ENCODE data around the gene SPRR5.

The SPRR5 gene

DNA sequence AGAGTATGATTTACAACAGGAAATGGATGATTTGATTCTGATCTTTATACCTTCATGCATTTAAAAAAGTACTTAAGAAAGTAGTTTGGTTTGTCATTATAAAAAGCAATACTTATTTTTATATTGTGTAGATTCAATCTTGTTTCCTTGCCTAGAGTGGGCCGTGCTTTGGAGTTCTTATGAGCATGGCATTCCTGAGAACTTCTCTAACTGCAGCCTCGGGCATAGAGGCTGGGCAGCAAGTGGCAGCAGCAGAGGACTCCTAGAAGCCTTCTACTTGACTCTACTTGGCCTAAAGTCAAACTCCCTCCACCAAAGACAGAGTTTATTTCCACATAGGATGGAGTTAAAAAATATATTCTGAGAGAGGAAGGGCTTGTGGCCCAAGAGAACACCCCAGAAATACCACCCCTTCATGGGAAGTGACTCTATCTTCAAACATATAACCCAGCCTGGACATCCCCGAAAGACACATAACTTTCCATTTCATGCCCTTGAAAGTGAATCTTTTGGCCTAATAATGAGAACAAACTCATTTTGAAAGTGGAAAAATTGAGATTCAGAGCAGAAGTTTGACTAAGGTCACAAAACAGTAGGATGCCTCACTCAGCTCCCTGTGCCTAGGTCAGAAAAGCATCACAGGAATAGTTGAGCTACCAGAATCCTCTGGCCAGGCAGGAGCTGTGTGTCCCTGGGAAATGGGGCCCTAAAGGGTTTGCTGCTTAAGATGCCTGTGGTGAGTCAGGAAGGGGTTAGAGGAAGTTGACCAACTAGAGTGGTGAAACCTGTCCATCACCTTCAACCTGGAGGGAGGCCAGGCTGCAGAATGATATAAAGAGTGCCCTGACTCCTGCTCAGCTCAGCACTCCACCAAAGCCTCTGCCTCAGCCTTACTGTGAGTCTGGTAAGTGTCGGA, 39.1 kb upstream of the SPRR5 start, which contains the start of gene IVL:
Gene IVL (plus strand): TSS at position 861 of the 916 bp plus-strand sequence. CDS start 1,252 bp downstream, outside the sequence.
- H3K27ac ChIP-seq, result no peak within 1 kb of the TSS
- TF ChIP-seq, protein P1, sequence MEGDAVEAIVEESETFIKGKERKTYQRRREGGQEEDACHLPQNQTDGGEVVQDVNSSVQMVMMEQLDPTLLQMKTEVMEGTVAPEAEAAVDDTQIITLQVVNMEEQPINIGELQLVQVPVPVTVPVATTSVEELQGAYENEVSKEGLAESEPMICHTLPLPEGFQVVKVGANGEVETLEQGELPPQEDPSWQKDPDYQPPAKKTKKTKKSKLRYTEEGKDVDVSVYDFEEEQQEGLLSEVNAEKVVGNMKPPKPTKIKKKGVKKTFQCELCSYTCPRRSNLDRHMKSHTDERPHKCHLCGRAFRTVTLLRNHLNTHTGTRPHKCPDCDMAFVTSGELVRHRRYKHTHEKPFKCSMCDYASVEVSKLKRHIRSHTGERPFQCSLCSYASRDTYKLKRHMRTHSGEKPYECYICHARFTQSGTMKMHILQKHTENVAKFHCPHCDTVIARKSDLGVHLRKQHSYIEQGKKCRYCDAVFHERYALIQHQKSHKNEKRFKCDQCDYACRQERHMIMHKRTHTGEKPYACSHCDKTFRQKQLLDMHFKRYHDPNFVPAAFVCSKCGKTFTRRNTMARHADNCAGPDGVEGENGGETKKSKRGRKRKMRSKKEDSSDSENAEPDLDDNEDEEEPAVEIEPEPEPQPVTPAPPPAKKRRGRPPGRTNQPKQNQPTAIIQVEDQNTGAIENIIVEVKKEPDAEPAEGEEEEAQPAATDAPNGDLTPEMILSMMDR (conservative IDR thresholded peaks at IDR 0.05), result no peak
- TF ChIP-seq ZFX (IDR thresholded peaks at IDR 0.05), result no peak

DNA sequence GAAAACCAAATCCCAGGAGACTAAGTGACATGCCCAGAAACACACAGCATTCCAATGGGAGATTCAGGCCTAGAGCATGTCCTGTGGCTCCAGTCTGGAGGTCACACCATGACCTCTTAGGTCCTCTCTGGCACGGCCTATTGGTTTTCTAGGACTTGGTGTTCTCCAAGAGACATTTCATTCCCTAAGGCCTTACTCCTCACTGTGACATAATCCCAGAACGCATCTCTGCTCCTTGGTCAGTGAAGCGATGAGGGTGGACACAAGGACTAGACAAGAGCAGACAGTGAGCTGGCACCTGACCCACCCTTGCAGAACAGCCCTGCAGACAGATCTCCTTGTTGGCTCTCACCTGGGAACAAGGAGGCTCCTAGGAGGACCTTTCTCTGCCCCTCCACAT, 37.8 kb upstream of the SPRR5 start:
- no peak overlapping the region for H3K27ac ChIP-seq
- TF ChIP-seq ZFX (IDR thresholded peaks at IDR 0.05), result no peak
- TF ChIP-seq, protein P1 (conservative IDR thresholded peaks at IDR 0.05), result no peak

DNA sequence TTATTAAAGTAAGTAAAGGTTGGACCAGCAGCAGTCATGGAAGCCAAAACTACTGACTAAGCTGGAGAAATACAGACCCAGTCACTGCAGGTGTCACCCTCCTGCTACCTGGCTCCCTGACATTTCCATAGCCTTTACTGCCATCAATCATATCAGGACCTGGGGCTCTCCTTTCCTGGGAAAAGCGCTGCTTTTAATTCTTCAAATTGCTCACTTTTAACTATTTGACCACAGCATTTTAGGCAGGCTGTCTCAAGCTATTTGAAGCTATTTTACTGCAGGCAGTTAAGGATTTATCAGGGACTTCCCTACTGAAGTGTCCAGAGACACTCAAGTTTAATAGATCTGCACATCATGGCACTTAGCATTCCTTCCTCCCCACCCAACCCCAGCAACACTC, 34.5 kb upstream of the SPRR5 start:
- no peak for TF ChIP-seq ZFX (IDR thresholded peaks at IDR 0.05)
- TF ChIP-seq, protein P1 (conservative IDR thresholded peaks at IDR 0.05), result no peak
- no peak overlapping the region for H3K27ac ChIP-seq

DNA sequence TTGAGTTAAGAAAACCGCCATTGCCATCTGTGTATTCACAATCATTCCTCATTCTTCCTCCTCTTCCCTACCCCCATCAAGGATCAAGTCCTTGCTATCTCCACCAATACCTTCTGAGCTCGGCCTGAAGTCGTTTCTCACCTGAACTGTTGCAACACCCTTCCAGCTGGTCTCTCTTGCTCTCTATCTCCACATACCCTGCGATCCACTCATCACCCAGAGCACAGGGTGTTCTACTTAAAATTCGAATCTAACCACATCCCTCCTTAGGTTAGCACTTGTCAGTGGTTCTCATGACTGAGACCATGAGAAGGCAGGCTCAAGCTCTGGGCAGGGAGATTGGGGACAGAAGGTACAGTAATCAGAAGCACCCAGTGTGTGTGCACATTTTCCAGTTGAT, 34.1 kb upstream of the SPRR5 start:
- TF ChIP-seq ZFX (IDR thresholded peaks at IDR 0.05), result no peak
- TF ChIP-seq, protein P1 (conservative IDR thresholded peaks at IDR 0.05), result no peak
- no peak overlapping the region for H3K27ac ChIP-seq

DNA sequence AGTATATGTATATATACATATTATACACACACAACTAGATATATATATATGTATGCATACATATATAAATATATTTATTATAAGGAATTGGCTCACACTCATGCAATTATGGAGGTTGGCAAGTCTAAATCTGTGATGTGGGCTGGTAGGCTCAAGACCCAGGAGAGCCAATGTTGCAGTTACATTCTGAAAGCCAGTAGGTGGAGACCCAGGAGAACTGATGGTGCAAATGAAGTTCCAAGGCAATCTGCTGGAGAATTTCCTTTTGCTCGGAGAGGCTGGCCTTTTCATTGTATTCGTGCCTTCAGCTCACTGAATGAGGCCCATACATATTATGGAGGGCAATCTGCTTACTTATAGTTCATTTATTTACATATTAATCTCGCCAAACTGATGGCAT, 29.2 kb upstream of the SPRR5 start:
- H3K27ac ChIP-seq, result no peak overlapping the region
- TF ChIP-seq ZFX (IDR thresholded peaks at IDR 0.05), result no peak
- TF ChIP-seq, protein P1 (conservative IDR thresholded peaks at IDR 0.05), result peak; percentile 34

DNA sequence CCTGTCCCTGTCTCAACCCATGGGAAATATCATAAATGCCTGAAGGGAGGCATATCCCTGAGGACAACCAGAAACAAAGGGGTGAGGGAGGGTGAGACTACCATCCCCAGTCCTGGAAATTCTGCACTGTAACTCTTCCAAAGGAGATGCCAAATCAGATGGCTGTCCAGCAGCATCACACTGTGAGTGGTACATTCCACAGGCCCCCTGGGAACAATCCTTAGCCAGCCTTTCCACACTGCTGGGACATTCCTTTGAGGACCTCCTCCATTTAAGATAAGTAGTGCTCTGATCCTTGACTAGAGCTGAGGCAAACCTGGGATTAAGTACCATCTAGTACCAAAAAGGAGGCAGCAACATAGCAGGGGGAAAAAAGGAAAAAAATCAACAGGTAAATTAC, 27.9 kb upstream of the SPRR5 start:
- H3K27ac ChIP-seq, result no peak overlapping the region
- TF ChIP-seq, protein P1 (conservative IDR thresholded peaks at IDR 0.05), result no peak
- TF ChIP-seq ZFX (IDR thresholded peaks at IDR 0.05), result no peak

DNA sequence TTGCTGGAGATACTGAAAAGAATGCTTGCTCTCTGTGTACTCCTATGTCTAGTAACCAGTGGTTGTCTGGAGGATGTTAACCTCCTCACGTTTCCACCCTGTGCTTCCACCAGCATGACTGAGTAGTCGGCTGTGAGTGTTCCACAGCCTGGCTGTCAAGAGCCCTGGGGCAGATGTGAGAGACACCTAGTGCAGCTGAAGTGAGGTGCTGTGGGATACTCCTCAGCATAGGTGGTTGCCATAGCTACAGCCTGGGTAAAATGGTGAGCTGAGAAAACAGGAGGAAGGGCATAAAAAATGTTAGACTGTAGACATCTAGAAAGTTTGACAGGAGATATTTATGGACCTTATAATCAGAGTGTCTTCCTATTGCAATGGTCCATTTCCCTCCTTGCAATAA, 22.8 kb upstream of the SPRR5 start:
- TF ChIP-seq ZFX (IDR thresholded peaks at IDR 0.05), result no peak
- TF ChIP-seq, protein P1 (conservative IDR thresholded peaks at IDR 0.05), result no peak
- H3K27ac ChIP-seq, result no peak overlapping the region
